Loucy (cell line): ENCODE measurements around the gene TEX9.

Experiments used
- H2AFZ ChIP-seq: fragments of 200-600 bp; sonication (generic); 2 replicates; pipeline ENCODE4 v1.6.0; 2016; ENCODE audit warnings: antibody characterized with exemption, mild to moderate bottlenecking, low read length, moderate library complexity
- H3F3A ChIP-seq: fragments of 200-600 bp; 2 replicates; pipeline ENCODE4 v1.6.0; 2016; ENCODE audit warnings: antibody characterized with exemption, low read depth, mild to moderate bottlenecking
- H3K27me3 ChIP-seq: fragments of 200-600 bp; sonication (generic); 2 replicates; pipeline ENCODE4 v1.6.1; 2014; ENCODE audit warnings: low read length, mild to moderate bottlenecking; ENCODE audit not compliant: insufficient read depth, poor library complexity, severe bottlenecking
- H3K36me3 ChIP-seq: fragments of 200-600 bp; sonication (generic); 2 replicates; pipeline ENCODE4 v1.6.1; 2016; ENCODE audit warnings: low read length; ENCODE audit not compliant: insufficient read depth
- H3K4me1 ChIP-seq: fragments of 200-600 bp; sonication (generic); 2 replicates; pipeline ENCODE4 v1.5.1; 2014; ENCODE audit warnings: low read length, mild to moderate bottlenecking; ENCODE audit not compliant: insufficient read depth, poor library complexity, severe bottlenecking
- H3K4me2 ChIP-seq: fragments of 200-600 bp; sonication (generic); 2 replicates; pipeline ENCODE4 v1.6.0; 2014; ENCODE audit warnings: antibody characterized with exemption, low read length, low read depth, mild to moderate bottlenecking; ENCODE audit not compliant: poor library complexity, severe bottlenecking
- H3K4me3 ChIP-seq: fragments of 200-600 bp; sonication (generic); 2 replicates; pipeline ENCODE4 v1.5.1; 2014; ENCODE audit warnings: low read length, mild to moderate bottlenecking, mixed read lengths; ENCODE audit not compliant: poor library complexity, severe bottlenecking
- H3K79me2 ChIP-seq: fragments of 200-600 bp; sonication (generic); 2 replicates; pipeline ENCODE4 v1.6.1; 2014; ENCODE audit warnings: low read length; ENCODE audit not compliant: insufficient read depth
- H3K9ac ChIP-seq: fragments of 200-600 bp; sonication (generic); 2 replicates; pipeline ENCODE4 v1.6.0; 2014; ENCODE audit warnings: mild to moderate bottlenecking, low read depth, low read length, moderate library complexity; ENCODE audit not compliant: poor library complexity, severe bottlenecking
- H3K9me2 ChIP-seq: fragments of 200-600 bp; sonication (generic); replicated peaks from 2 replicates; pipeline ENCODE4 v1.6.1; 2016; ENCODE audit warnings: low read depth, low read length, mixed read lengths
- H3K9me3 ChIP-seq: fragments of 200-600 bp; sonication (generic); 2 replicates; pipeline ENCODE4 v1.6.1; 2014; ENCODE audit warnings: mild to moderate bottlenecking, antibody characterized with exemption, low read length, low read depth; ENCODE audit not compliant: insufficient read depth
- H4K20me1 ChIP-seq: fragments of 200-600 bp; sonication (generic); 2 replicates; pipeline ENCODE4 v1.6.0; 2014; ENCODE audit warnings: antibody characterized with exemption, low read length, mild to moderate bottlenecking; ENCODE audit not compliant: insufficient read depth, poor library complexity, severe bottlenecking
- EZH2phosphoT487 ChIP-seq: fragments of 200-600 bp; IDR thresholded peaks from 2 replicates; pipeline ENCODE4 v1.6.1; 2018; ENCODE audit warnings: antibody characterized with exemption, mild to moderate bottlenecking, moderate library complexity, borderline replicate concordance
- TF ChIP-seq, protein P1 (sequence below): fragments of 200-600 bp; sonication (generic); conservative IDR thresholded peaks from 2 replicates; pipeline ENCODE4 v1.5.1; 2014; ENCODE audit warnings: mild to moderate bottlenecking, antibody characterized with exemption, low read length

Gene TEX9

DNA sequence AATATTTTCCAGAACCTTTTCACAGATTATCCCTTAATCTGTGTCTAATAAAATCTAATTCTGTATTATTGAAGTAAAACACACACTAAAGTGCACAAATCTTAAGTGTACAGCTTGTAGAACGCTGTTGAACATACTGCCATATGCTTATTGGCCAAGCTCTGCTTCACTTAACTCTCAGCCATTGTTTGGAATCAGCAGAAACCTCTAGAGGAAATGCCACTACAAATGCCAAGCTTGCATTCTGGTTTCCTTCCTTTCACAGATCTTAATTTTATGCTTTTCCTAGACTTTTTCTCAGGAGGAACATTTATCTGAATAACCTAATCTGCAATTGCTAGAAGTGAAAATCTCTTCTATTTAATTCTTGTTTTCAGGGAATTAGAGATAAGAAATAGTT is 89.6 kb downstream of the TEX9 start:
- peaks cover 8% of the 10 kb centered on the region for H3K4me1 ChIP-seq
- H3K79me2 ChIP-seq, result no peaks in the 10 kb centered on the region
- no peak overlapping the region for H3K9ac ChIP-seq
- H4K20me1 ChIP-seq, result no peaks in the 10 kb centered on the region
- TF ChIP-seq EZH2phosphoT487, result no peak
- TF ChIP-seq, protein P1, sequence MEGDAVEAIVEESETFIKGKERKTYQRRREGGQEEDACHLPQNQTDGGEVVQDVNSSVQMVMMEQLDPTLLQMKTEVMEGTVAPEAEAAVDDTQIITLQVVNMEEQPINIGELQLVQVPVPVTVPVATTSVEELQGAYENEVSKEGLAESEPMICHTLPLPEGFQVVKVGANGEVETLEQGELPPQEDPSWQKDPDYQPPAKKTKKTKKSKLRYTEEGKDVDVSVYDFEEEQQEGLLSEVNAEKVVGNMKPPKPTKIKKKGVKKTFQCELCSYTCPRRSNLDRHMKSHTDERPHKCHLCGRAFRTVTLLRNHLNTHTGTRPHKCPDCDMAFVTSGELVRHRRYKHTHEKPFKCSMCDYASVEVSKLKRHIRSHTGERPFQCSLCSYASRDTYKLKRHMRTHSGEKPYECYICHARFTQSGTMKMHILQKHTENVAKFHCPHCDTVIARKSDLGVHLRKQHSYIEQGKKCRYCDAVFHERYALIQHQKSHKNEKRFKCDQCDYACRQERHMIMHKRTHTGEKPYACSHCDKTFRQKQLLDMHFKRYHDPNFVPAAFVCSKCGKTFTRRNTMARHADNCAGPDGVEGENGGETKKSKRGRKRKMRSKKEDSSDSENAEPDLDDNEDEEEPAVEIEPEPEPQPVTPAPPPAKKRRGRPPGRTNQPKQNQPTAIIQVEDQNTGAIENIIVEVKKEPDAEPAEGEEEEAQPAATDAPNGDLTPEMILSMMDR, result no peak
- H3K9me2 ChIP-seq, result no peaks in the 10 kb centered on the region
- no peaks in the 10 kb centered on the region for H3K36me3 ChIP-seq
- H3K4me2 ChIP-seq, result no peak overlapping the region
- no peak overlapping the region for H3K4me3 ChIP-seq
- H3F3A ChIP-seq, result 0 out of 2 replicates have a peak, but pooled peaks cover 3% of the 10 kb centered on the region
- peak overlapping the region; percentile 26; the same call in 1 of the 2 replicates for H2AFZ ChIP-seq
- no peaks in the 10 kb centered on the region for H3K9me3 ChIP-seq
- no peaks in the 10 kb centered on the region for H3K27me3 ChIP-seq

DNA sequence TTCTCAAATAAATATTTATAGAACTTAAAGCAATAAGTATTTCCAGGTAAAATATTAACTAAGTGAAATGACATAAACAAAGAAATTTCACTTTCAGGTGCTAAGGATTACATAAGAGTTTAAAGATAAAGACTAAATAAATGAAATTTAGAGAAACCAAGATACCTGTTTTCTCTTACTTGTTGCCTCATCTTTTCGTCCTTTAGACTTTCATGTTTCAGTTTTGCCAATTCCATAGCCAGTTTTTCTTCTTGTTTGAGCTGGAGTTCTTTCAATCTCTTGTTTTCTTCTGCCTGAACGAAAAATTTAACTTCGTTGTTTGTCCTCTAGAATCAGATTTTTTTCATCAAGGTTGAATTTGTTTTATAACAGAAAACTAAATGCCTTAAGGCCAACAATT is 91.0 kb downstream of the TEX9 start:
- H3K9ac ChIP-seq, result no peak overlapping the region
- no peaks in the 10 kb centered on the region for H3K79me2 ChIP-seq
- H3F3A ChIP-seq, result 0 out of 2 replicates have a peak, but pooled peaks cover 3% of the 10 kb centered on the region
- H3K36me3 ChIP-seq, result no peaks in the 10 kb centered on the region
- H3K27me3 ChIP-seq, result no peaks in the 10 kb centered on the region
- no peak overlapping the region for H3K4me3 ChIP-seq
- no peaks in the 10 kb centered on the region for H4K20me1 ChIP-seq
- peaks cover 8% of the 10 kb centered on the region for H3K4me1 ChIP-seq
- TF ChIP-seq, protein P1, result no peak
- no peak for TF ChIP-seq EZH2phosphoT487
- no peaks in the 10 kb centered on the region for H3K9me2 ChIP-seq
- H3K4me2 ChIP-seq, result no peak overlapping the region
- H3K9me3 ChIP-seq, result no peaks in the 10 kb centered on the region
- H2AFZ ChIP-seq, result no peak overlapping the region

DNA sequence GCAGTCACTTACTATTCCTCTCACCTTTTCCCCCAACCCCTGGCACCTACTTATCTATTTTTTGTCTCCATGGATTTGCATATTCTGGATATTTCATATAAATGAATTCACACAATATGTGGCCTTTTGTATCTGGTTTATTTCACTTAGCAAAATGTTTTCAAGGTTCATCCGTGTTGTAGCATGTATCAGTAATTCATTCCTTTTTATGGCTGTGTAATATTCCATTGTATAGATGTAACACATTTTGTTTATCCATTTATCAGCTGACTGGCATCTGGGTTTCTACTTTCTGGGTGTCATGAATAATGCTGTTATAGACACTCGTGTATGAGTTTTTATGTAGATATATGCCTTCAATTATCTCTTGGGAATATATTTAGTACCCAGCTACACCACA is 93.9 kb downstream of the TEX9 start:
- H3K4me1 ChIP-seq, result peaks cover 8% of the 10 kb centered on the region
- H4K20me1 ChIP-seq, result no peaks in the 10 kb centered on the region
- no peak overlapping the region for H3K4me2 ChIP-seq
- H2AFZ ChIP-seq, result no peak overlapping the region
- no peak overlapping the region for H3K4me3 ChIP-seq
- no peaks in the 10 kb centered on the region for H3K79me2 ChIP-seq
- no peaks in the 10 kb centered on the region for H3K9me3 ChIP-seq
- TF ChIP-seq, protein P1, result no peak
- no peak for TF ChIP-seq EZH2phosphoT487
- no peaks in the 10 kb centered on the region for H3K9me2 ChIP-seq
- H3K36me3 ChIP-seq, result no peaks in the 10 kb centered on the region
- H3K27me3 ChIP-seq, result no peaks in the 10 kb centered on the region
- 0 out of 2 replicates have a peak, but pooled peaks cover 3% of the 10 kb centered on the region for H3F3A ChIP-seq
- no peak overlapping the region for H3K9ac ChIP-seq
